ENCODE data around the gene TLR2.

TLR2 gene

GRCh38 chr4:153639833-153640802, 44.0 kb upstream of the TLR2 start:
- DNase-seq (ENCODE audit: extremely low read depth, low read depth), result no peak
- no peak for TF ChIP-seq CTCF (IDR thresholded peaks at IDR 0.05; ENCODE audit: low read depth, low read length)

DNA sequence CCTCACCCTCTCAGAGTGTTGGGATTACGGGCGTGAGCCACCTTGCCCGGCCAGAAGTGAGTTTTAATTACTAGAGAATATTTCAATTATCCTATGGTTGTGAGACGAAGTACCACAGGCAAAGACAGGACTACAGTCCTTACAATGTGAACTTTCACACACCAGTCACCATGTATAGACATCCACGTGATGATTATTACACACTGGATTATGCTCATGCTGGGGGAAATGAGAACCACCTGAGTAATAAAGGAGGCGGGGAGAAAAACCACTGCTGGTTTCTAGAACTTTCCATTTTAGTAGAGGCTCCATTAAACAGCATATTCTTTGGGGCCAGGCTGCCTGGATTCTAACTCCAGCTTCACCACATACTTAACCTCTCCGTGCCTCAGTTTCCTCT, 42.5 kb upstream of the TLR2 start:
- no peak for TF ChIP-seq CTCF (IDR thresholded peaks at IDR 0.05; ENCODE audit: low read depth, low read length)
- no peak for DNase-seq (ENCODE audit: extremely low read depth, low read depth)

DNA sequence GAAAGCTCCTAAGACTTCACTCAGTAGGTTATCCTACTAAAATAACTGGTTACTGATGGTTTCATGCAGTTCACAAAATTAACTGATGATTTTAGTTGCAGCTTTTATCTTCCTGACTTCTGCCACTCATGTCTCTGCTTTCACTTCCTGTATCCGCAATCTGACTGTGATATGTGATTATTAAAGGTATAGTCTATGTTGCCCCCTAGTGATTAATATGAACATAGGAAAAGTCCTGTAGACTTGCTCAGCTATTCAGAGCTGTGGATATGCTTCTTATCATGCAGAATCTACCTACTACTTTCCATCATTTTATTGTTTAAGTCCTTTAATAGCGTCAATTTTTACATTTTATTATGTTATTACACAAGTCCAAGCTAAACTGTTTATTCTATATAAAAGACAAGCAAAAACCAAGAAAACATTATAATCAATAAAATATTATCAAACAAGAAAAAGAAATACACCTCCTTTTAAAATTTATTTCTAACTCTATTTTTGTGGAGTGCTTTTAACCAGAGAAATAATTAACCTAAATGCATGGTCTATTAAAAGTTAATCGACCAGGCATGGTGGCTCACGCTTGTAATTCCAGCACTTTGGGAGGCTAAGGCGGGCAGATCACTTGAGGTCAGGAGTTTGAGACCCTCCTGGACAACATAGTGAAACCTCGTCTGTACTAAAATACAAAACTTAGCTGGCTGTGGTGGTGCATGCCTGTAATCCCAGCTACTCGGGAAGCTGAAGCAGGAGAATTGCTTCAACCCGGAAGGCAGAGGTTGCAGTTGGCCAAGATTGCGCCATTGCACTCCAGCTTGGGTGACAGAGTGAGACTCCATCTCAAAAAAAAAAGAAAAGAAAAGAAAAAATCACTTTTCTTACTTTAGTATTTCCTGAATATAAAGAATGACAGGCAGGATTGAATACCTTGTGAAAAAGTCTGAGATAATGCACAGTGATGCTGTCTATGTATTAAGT, 40.4 kb upstream of the TLR2 start:
- TF ChIP-seq CTCF (IDR thresholded peaks at IDR 0.05; ENCODE audit: low read depth, low read length), result peak; percentile 34
- DNase-seq (ENCODE audit: extremely low read depth, low read depth), result no peak

GRCh38 chr4:153645183-153645582, 38.9 kb upstream of the TLR2 start:
- no peak; the same call in none of the 2 replicates for TF ChIP-seq CTCF (IDR thresholded peaks at IDR 0.05; ENCODE audit: low read depth, low read length)
- DNase-seq (ENCODE audit: extremely low read depth, low read depth), result no peak

DNA sequence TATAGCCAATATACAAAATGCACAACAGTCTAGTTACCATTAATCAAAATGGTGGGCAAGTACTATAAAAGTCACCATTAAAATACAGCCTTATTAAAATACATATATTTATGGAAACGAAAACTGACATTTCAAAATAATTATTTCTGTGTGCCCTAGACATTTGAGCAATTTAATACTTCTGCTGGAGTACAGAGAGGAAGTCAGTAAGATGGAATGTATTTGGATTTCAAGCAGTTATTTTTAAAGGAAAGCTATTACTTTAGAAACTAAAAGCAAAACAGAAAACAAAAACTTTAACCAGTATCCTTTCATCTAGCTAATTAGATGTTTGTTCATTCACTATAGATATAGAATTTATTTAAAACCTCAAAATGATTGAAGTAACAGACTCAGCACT, 37.8 kb upstream of the TLR2 start:
- no peak for DNase-seq (ENCODE audit: extremely low read depth, low read depth)
- TF ChIP-seq CTCF (IDR thresholded peaks at IDR 0.05; ENCODE audit: low read depth, low read length), result no peak

GRCh38 chr4:153646978-153647377, 37.1 kb upstream of the TLR2 start:
- TF ChIP-seq CTCF (IDR thresholded peaks at IDR 0.05; ENCODE audit: low read depth, low read length), result no peak
- no peak for DNase-seq (ENCODE audit: extremely low read depth, low read depth)
